GM10847 (cell line): ENCODE measurements around the gene MYO7A.

Experiments
- POLR2A ChIP-seq: IDR thresholded peaks from 2 replicates; pipeline ENCODE4 v1.6.1; 2011; ENCODE audit not compliant: insufficient read length; ENCODE audit errors: extremely low read depth

MYO7A gene

GRCh38 chr11:77195071-77195755 is 67.2 kb downstream of the MYO7A start:
- TF ChIP-seq POLR2A, result no peak

DNA sequence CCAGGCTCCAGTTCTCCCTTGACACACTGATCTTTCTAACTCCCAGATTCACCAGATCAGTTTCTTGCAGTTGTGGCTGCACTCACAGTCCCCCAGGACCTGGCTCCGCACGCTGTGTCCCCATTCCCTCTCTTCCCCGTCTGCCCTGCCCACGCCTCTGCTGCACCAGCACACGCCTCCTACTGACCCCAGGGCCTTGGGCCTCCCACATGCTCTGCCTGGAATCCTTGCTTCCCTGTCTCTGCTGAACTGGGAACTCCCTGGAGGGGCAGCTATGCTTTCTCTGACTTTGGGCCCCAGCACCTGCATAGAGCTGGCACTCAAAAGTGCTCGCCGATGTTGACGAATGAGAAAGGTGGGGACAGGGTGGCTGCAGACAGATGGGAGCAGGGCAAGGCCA is 68.9 kb downstream of the MYO7A start:
- TF ChIP-seq POLR2A, result no peak

DNA sequence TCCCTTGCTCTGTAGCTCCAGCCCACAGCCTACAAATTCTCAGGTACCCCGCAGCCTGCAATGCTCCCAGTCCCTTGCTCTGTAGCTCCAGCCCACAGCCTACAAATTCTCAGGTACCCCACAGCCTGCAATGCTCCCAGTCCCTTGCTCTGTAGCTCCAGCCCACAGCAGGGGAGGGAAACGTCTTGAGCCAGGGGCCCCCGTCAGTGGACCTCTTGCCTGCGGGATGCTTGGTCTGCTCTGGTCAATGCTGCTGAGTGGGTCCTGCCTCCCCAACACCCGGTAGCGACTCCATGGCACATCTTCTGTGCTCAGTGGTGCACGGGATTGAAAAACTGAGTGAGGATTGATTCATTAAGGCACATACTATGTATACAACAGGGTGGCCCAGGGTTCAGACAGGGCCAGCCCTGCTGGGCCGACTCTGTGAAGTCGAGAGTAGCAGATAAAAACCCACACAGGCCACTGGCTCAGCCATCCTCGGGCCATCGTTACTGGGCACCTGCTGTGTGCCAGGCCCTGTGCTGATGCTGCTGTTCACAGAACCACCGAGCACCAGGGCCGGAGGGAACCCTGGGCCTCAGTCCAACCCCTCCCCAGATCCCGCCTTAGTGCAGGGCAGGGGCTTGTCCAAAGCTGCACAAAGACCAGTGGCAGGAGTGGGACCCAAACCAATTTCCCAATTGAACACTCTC is 69.7 kb downstream of the MYO7A start:
- TF ChIP-seq POLR2A, result no peak

- TF ChIP-seq POLR2A, result no peak
These were observed 70.4 kb downstream of the MYO7A start for GRCh38 chr11:77198440-77198849.

- TF ChIP-seq POLR2A, result no peak
These were observed 71.2 kb downstream of the MYO7A start for GRCh38 chr11:77199137-77199745.

DNA sequence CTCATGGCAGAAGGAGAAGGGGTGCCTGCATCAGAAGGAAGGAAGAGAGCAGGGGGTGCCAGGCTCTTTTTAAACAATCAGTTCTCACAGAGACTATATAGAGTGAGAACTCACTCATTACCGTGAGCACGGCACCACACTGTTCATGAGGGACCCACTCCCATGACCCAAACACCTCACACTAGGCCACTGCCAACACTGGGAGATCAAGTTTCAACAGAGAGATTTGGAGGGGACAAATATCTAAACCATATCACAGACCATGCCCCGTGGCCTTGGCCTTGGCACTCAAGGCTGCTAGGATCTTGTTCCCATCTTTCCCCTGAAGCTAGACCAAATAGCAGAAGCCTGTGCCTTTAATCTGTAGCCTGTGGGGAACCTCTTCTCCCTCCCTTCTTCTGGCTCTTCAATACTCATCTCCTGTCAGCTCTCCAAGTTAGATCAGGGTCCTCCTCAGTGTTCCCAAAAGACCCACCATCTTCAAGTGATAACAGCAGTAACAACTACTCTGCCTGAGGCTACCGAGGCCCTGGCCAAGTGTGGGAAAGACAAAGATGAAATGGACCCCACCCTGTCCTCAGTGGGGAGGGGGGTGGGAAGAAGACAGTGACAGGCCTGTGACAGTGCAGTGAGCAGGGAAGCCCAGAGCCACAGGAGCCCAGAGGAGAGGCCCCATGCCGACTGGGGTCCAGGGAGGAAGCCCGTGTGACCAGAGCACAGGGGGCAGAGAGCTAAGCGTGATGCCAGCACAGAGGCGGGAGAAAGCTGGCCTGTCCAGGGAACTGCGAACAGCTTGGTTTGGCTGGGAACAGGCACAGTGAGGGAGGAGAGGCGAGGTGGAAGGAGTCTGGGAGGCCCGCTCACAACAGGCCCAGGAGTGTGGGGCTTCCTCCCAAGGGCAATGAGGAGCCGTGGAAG is 72.6 kb downstream of the MYO7A start:
- TF ChIP-seq POLR2A, result no peak

DNA sequence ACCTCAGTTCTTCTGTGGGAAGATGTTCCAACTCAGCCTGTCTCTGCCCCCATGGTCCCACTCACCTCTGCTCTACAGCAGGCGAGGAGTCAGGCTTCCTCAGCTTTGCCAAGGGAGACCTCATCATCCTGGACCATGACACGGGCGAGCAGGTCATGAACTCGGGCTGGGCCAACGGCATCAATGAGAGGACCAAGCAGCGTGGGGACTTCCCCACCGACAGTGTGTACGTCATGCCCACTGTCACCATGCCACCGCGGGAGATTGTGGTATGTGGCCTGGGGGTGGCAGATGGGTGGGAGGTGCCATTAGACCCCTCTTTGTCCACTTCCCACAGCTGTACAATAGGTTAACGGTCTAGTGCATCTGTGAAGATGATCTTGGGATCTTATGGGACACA is 73.3 kb downstream of the MYO7A start:
- TF ChIP-seq POLR2A, result no peak

- TF ChIP-seq POLR2A, result no peak
These were observed 74.2 kb downstream of the MYO7A start for GRCh38 chr11:77201991-77202841.

DNA sequence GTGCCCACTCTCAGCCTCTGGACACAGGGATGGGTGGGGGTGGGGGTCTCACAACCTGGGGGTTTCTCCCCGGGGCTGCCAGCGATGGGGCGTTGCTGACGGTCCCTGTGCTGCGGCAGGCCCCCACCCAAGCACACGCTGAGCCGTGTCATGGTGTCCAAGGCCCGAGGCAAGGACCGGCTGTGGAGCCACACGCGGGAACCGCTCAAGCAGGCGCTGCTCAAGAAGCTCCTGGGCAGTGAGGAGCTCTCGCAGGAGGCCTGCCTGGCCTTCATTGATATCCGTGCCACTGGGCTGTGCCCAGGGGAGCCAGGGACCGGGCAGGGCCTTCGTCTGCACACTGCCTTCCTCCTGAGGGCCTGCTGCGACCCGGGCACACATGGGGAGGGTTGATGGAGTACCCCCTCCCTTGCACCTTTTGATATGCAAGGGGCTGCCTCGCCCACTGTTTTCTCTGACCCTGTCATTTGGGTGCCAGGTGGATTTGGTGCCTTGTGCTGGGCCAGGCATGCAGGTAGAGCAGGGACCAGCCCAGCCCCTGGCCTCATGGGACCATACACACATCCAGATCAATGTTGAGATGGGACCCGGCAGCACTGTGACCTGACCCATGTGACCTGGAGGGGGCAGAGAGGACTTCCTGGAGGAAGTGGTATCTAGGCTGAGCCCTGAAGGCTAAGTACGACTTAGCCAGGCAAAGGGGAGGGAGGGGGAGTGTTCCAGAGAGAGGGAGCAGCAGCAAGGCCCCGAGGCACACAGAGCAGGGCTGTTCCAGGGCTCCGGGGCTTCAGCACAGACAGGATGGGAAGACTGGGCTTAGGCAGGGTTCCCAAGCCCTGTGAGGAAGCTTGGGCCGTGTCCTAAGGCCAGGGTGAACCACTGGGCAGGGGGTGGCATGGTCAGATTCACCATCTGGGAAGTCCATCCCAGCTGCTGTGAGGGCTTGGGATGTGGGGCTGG is 75.2 kb downstream of the MYO7A start:
- TF ChIP-seq POLR2A, result no peak

DNA sequence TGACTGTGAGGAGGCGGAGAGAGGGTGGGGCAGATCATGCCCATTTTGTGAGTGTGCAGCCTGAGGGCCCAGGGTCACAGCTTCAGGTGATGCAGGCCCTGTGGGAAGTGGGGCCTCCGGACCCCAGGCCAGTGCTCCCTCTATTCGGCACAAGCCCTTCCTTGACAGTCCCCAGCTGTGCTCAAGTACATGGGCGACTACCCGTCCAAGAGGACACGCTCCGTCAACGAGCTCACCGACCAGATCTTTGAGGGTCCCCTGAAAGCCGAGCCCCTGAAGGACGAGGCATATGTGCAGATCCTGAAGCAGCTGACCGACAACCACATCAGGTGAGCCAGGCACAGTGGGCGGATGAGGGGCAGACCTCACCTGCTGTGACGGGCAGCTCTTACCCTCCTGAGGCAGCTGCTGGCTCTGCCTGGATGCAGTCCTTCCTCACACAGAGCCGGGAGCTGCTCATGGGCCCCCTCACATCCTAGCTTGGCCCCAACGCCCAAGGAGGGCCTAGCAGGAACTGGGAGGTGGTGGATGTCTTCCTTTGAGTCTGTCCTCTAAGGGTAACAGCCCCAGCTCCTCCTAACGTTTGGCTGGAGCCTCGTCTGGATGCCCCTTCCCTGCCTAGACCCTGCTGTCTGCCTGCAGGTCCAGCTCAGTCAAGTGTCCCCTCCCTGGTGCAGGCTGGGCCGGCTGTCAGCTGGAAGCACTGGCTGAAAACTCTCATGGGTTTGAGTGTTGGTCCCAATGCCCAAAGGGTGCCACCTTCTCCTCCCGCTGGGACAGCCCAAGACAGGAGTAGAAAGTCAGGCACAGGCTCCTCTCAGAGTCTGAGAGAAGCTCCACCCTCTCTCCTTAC is 76.1 kb downstream of the MYO7A start:
- TF ChIP-seq POLR2A, result no peak

DNA sequence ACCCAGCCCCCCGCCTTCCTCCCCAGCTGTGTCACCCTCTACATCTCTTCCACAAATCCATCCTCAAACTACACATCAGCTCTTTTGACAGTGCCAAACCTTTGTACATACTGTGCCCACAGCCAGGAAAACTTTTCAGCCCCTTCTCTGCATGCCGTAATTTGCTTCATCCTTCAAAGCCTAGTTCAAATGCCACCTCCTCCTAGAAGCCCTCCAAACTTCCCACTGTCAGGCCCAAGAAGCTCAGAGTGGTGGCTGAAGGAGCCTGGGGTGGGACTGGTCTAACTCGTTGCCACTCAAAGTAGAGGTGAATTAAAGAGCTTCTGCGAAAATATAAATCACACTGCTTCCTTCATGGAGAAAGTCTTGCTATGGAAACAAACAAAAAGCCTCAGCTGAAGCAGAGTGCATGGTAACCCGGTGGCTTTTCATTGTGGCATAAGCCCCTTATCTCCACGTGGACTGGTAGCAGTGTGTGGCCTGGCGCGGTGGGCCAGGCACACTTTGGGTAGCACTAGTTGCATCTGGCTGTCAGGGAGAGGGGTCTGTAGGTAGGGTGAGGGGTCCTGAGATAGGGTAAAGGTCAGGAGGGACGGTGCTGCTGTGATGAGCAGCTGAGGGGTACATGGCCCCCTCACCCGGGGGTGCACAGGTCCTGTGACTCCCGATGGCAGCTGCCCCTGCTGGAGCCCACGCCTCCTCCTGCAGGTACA is 76.9 kb downstream of the MYO7A start:
- no peak for TF ChIP-seq POLR2A
